T1000 (cell line): ENCODE measurements around the gene ADAM33.

ENCODE experiments used
- DNase-seq: peaks from one replicate; lab custom pipeline; 2025; ENCODE audit warnings: mixed read lengths; lab: John Stamatoyannopoulos, UW

Gene ADAM33

GRCh38 chr20:3706774-3707507, 25.1 kb upstream of the ADAM33 start:
- no peak for DNase-seq

DNA sequence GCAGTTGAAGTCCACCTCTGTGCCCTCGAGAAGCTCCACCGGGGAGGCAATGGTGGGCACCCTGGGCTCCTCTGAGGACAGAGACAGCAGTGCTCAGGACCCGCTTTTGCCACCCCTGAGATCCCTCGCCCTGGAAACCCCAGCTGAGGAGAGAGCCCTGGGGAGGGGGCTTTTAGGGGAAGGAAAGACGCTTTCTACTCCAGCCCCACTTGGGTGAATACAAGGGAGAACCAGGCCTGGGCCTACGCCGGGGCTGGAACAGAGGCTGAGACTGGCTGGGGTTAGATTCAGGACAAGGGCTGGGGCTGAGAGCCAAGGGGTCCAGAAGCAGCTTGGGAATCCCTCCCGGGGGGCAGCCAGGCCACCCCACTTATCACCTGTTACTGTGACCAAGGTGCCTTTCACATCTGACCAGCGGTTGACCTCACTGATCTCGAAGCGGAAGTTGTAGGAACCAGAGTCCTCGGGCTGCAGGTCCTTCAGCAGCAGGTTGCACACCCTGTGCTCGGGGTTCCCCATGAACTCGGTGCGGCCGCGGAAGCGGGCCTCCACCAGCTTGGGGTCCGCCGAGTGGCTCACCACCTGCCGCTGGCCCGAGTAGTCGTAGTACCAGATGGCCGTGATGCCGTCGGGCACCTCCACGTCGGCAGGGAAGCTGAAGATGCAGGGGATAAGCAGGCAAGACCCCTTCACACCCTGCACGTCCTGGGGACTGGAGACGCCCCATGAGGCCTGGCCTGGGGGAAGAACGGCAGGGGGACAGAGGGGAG, 24.3 kb upstream of the ADAM33 start:
- no peak for DNase-seq

DNA sequence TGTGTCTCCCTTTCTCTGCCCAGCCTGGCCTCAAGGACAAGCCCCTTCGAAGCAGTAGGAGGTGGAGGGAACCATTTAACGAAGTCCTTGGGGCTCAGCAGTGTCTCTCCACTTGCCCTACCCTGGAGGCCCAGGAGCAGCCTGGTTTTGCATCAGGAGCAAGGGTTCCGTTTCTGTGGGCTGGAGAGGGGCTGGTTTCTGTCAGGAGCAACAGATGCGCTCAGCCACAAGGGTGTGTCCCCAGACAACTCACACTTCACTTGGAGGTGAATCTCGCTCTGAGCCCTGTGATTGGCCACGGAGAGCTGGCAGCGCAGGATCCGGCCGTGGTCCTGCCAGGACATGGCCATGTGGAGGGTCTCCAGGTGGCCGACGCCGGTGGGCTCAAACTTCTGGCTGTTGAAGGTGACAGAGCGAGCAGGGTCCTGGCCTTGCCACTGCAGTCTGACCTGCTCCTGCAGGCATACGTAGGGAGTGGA, 23.7 kb upstream of the ADAM33 start:
- DNase-seq, result no peak

- no peak for DNase-seq
These were observed 22.3 kb upstream of the ADAM33 start for GRCh38 chr20:3704087-3704486.

GRCh38 chr20:3702611-3703391, 21.0 kb upstream of the ADAM33 start:
- no peak for DNase-seq

DNA sequence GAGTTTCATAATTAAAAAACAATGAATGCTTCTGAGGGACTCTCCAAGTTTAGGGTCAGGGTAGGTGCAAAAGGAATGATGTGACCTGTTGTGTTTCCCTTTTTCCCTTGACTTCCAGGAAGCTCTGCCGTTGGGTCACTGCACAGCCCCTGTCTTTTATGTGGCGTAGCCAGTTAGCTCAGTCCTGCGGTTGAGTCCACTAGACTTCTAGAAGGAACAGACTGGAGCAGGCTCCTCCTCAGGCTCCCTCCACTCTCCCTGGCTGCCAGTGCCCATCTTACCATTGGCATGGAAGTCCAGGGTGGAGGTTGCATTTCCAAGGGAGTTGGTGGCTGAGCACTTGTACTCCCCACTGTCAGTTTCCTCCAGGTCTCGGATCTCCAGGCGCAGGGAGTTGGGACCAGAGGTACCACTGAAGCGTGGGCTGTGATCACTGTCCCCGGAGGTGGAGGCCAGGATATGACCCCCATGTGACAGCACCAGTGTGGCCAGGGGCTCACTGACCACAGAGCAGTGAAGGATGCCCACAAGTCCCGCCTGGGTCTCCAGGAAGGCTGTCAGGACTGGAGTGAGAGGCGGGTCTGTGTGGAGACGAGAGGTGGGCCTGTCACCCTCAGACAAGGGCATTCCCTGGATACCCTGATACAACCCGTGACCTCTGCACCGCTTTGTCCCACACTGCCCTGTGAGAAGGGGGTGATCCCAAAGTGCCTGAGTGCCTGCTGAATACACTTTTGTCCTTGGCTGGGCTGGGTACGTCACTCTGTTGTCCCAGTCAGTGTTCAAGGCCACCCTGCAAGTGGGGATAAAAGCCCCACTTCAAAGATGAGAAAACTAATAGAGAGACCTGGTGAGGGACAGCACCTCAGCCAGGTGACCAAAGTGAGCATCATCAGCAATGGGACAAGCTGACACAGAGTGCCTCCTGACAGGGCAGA, 19.5 kb upstream of the ADAM33 start:
- DNase-seq, result no peak

DNA sequence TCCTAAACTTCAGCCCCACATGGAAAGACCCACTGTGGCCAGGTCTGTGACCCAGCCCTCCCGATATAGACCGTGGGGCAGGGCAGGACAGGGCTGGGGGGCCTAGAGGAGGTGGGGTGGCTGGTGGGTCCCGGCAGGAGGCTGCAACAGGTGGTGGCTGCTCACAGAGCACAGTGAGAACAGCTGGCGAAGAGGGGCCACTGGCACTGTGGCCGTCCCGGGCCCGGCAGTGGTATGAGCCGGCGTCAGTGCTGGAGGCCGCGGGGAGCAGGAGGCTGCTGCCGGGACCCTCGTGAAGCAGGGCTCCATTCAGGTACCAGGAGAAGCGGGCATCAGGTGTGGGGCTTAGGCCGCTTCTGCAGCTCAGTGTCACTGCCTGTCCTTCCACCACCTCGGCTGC, 17.2 kb upstream of the ADAM33 start:
- no peak for DNase-seq

GRCh38 chr20:3698591-3699001, 16.8 kb upstream of the ADAM33 start:
- DNase-seq, result no peak

- DNase-seq, result no peak
These were observed 15.9 kb upstream of the ADAM33 start for GRCh38 chr20:3697588-3698305.

GRCh38 chr20:3696745-3697587, 15.2 kb upstream of the ADAM33 start:
- DNase-seq, result no peak

- no peak for DNase-seq
These were observed 14.4 kb upstream of the ADAM33 start for GRCh38 chr20:3696200-3696599.

DNA sequence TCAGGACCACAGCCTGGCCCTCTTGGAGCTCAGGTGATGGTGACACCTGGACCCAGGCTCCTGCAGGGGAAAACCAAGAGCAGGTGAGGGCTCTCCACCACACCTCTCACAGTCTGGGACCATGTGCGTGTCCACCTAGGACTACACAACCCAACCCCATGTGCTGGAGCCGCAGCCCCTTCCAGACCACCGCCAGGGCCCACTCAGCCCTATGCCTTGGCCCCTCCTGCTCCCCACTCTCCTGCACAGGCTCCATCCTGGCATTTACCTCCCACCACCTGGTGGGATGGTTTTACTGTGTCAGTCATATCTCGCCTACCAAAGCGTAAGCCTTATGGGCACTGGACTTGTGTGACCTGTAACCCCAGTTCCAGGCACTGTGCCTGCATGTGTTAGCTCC, 13.1 kb upstream of the ADAM33 start:
- DNase-seq, result no peak

DNA sequence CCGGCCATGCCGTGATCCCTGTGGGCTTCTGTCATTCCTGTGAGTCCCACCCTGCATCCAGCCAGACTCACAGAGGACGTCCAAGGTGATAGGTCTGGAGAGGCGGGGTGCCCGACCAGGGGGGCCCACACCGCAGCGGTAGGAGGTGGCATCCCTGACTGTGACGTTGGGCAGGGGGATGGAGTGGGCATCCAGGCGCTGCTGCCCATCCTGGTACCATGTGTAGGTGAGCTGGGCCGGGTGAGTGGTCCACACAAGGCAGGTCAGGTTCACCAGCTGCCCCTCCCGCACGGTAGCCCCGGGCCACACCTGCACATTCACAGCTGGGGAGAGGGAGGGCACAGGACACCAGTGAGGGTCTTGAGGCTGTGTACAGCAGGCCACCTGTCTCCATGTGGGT, 11.6 kb upstream of the ADAM33 start:
- no peak for DNase-seq

DNA sequence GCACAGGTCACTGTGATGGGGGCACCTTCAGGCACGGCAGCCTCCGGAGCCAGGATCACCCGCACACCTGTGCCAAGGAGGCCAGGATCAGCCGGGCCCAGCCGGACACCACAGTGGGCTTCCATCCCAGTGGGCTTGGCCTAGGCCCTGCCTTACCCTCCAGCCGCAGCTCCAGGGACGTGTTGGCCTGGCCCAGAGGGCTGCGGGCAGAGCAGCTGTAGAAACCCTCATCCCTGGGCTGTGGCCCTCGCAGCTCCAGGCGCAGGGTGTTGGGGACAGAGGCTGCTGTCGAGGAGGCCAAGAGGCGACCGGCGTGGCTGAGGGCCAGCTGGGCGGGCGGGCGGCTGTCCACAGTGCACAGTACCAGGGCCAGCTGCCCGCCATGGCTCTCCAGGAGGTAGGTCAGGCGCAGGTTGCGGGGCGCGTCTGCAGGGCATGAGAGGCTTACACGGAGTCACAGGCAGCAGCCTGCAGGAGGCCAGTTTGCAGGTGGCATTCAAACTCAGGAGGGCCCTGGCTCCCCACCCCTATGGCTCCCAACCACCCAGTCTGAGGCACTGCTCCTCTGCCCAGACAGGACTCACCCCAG, 11.0 kb upstream of the ADAM33 start:
- DNase-seq, result no peak

DNA sequence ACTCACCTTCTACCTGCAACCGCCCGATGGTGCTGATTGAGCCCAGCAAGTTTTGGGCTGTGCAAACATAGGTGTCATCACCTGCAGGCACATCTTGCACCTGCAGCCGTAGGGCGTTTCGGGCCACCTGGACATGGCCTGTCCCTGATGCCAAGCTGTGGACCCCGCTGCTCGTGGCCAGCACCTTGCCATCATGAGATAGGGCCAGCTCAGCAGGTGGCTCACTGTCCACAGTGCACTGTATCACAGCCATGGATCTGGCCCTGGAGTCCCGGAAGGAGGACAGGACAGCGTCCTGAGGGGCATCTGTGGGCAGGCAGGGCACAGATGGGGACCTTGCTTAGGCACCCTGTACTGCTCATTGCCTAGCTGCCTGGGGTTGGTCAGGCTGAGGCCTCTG, 10.1 kb upstream of the ADAM33 start:
- DNase-seq, result no peak

GRCh38 chr20:3691306-3691705, 9.5 kb upstream of the ADAM33 start:
- DNase-seq, result no peak

DNA sequence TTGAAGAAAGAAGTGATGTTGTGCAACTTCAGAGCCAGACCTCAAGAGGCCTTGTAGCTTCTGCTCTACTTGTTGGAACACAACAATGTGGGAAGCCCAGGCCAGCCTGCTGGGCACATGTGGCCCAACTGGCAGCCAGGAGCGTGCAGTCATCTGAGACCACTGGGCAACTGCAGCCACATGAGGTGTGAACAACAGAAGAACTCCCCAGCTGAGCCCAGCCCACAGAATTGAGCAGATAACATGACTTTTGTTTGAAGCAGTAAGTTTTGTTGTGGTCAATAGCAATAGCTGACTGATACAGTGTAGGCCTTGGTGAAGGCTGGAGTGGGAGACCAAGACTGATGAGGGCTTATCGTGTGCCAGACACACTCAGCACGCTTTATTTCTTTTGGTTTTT, 8.6 kb upstream of the ADAM33 start:
- DNase-seq, result no peak

DNA sequence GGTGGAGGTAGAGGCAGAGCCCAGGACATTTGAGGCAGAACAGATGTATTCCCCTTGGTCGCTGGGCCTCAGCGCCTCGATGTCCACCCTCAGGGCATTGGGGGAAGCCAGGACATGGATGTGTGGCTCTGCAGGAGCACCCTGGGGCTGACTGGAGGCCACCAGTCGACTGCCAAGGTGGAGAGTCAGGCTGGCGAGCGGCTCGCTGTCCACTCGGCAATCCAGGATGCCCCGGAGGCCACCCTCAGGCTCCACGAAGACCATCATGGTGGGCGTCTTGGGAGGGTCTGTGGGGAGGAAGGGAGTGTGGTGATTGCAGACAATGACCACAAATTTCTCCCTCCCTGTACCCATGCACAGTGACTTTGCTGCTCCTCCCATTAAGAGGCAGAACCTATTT, 8.2 kb upstream of the ADAM33 start:
- no peak for DNase-seq

DNA sequence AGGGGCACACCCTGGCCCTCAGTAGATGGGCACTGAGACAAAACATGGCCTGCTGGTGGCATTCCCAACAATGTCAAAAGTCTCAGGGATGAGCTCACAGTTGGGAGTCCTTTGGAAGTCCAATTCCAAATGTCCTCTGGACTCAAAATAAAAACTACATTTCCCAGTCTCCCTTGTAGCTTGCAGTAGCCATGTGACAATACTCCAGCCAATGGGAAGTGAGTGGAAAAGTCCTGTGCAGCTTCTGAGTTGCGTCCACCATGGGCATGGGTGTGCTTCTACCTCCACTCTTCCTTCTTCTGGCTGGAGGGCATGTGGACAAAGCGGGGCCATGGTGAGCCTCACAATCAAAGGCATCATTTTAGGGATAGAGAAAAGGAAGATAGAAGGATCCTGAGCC, 5.8 kb upstream of the ADAM33 start:
- DNase-seq, result no peak
